HS-5 (cell line): ENCODE measurements around the gene SPTBN4.
"Not testable (repeated sequence)": the region's sequence is repeated elsewhere in the genome, so short reads cannot be mapped to it uniquely, and the experiment has no call there.

ENCODE experiments used
- DNase-seq: peaks from one replicate; pipeline ENCODE4 v3.0.0-alpha.2; 2012; ENCODE audit warnings: low read depth

The SPTBN4 gene

GRCh38 chr19:40465025-40465556, 1.7 kb upstream of the SPTBN4 start:
- peak; percentile 19 for DNase-seq

DNA sequence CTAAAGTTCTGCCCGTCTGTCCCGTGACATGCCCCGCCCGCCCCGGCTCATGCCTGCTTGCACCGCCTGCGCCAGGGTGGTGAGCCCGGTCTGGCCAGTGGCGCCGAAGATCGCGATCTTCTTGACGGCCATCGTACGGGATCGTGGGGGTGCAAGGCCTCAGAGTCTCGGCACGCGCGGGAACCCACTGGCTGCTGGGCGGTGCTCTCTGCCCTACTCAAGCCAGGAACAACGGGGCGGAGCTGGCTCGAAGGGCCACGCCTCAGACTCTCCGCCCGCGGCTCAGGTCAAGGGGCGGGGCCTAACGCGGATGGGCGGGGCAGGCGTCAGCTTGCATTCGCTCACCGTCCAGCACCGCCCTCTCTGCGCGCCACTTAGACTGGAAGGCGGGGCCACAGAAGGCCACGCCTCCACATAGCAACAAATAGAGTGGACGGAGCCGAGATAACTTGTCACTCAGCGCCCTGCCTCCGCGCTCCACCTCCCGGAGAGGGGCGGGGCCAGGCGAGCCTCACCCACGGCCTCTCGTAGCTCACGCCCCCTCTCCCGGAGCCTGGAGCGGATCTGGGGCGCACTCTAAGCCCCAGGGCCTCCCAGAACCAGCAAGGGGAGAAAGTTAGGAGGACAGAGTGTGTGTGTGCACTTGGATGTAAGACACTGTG, 1.1 kb upstream of the SPTBN4 start, which contains the start of gene BLVRB:
TSS of gene BLVRB (minus strand) at position 189 of the 662 bp plus-strand sequence. CDS start at position 132, 57 bp downstream.
- DNase-seq: peak; percentile 96

DNA sequence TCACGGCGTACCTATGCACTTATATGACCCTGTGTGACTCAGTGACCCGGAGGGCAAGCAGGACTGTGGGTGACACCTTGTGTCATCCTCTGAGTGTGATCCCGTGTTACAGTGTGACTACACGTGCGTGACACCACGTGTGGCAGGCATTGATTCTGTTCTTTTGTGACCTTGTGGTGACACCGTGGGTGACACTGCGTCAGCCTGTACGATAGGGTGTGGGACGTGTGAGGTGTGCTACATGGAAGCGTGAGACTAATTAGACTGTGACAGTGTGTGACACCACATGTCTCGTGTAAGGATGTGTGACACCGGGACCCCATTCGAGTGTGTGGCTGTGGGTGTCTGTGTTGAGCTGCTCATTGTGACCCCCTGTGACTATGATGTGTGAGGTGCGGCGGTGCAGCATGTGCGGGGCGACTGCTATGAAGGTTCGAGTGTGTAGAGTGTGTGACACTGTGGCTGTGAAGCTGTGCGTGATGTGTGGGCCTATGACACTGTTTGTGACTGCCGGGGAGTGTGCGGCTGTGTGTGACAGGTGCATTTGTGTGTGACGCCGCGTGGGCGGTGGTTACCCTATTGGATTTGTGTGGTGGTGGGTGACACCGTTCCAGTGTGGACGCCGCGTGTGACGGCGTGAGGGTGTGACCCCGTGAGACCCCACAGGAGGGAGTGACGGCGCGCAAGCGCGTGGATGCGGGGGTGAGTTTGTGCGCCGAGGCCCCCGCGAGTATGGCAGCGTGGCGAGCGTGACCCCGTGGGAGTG, 399 bp upstream of the SPTBN4 start:
- no peak for DNase-seq

DNA sequence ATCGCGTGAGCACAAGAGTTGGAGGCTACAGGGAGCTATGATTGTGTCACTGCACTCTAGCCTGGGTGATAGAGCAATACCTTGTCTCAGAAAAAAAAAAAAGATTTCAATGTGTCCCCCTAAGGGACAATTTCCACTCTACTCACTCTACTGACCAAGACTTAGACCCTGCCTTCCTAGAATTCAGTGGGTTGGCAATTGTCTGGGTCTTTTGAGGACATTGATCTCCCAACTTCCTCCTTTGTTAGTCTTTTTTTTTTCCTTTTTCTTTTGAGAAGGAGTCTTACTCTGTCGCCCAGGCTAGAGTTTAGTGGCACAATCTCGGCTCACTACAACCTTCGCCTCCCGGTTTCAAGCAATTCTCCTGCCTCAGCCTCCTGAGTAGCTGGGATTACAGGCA, 2.2 kb downstream of the SPTBN4 start:
- DNase-seq: no peak

DNA sequence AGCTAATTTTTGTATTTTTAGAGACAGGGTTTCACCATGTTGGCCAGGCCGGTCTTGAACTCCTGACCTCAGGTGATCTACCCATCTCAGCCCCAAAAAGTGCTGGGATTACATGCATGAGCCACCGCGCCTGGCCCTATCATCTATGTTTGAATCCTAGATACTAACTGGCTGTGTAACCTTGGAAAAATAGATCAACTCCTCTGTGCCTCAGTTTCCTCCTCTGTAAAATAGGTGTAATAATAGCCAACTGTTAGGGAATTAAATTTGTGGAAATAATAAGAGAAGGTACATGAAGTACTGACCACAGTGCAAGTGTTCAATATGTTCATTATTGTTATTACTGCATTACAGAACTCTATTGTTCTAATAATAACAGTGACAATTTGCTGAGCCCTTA, 4.3 kb downstream of the SPTBN4 start:
- no peak for DNase-seq

GRCh38 chr19:40472516-40472915, 5.7 kb downstream of the SPTBN4 start:
- DNase-seq: no peak

GRCh38 chr19:40474737-40475136, 7.9 kb downstream of the SPTBN4 start:
- no peak for DNase-seq

- not testable (repeated sequence) for DNase-seq
Observed at GRCh38 chr19:40475878-40476644, 9.3 kb downstream of the SPTBN4 start.

DNA sequence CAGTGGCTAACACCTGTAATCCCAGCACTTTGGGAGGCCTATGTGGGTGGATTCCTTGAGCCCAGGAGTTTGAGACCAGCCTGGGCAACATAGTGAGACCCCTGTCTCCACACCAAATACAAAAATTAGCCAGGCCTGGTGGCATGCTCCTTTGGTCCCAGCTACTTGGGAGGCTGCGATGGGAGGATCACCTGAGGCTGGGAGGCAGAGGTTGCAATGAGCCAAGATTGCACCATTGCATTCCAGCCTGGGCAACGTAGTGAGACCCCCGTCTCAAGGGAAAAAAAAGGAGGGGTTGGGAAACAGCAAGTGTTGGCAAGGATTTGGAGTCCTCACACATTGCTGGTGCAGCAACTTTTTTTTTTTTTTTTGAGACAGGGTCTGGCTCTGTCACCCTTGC, 19.2 kb downstream of the SPTBN4 start:
- DNase-seq: no peak

- no peak for DNase-seq
Observed at GRCh38 chr19:40489882-40490230, 23.1 kb downstream of the SPTBN4 start.

DNA sequence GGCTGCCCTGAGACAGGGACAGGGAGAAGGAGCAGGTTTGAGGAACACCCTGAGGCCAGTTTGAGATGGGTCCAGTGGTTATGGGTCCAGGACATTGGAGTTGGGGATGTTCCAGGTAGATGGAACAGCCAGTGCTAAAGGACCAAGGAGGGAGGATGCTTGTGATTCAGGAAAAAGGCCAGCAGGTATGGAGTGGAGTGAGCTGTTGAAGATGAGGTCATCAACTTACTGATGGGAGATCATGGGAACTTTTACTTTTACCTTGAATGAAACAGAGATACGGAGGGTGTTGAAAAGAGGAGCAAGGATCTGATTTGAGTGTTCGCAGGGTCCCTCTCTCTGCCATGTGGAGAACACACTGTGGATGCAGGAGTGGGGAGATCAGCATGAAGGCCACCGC, 25.5 kb downstream of the SPTBN4 start:
- no peak for DNase-seq

DNA sequence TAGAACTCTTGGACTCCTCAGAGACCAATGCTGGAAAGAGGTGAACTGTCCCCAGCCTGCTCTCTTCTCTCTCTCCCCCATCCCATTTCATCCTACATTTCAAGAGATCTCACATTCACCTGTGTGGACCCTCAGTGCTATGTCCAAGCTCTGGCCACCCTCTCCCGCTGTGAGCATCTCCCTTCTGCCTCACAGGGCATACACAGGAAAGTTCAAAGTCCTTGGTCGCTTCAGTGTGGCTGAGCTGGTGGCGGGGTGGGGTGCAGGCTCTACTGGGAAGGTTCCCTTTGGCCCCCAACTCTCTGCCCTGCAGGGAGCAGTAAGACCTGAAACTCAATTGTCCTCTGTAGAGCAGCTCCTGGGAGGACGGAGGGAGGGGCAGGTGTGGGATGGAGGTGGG, 27.0 kb downstream of the SPTBN4 start:
- DNase-seq: no peak

DNA sequence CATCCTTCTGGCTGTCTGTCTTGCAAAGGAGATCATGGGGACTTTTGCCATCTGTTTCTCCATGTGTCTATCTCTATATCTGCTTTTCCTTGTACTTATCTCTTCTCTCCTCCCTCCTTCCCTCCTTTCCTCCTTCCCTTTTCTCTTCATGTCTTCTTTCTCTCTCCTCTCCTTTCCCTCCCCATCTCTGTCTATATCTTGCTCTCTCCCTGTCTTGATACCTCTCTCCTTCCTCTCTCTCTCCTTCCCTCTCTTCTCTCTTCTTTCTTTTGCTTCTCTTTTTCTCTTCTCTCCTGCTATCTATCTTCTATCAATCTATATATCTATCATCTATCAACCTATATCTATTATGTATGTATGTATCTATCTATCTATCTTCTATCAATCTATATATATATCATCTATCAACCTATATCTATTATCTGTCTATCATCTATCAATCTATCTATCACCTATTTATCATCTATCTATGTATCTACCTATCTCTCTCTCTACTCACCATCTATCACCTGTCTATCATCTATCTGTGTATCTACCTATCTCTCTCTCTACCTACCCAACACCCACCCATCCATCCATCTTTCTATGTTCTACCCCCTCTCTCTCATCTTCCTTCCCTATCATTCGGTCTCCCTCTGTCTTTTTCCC, 27.5 kb downstream of the SPTBN4 start:
- DNase-seq: no peak

DNA sequence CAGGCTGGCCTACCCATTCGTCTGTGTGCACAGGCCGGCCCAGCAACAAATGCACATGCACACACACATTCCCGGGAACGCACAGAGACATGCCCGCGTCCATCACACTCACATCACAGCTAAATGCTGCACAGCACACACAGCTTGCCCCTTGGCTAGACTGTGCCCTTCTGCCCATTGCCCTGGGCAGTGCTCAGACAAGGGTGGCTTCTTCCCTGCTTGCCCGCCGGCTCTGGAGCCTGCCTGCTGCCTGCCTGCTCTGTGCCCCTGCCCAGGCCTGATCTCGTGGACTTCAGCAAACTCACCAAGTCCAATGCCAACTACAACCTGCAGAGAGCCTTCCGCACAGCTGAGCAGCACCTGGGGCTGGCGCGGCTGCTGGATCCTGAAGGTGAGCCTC, 30.4 kb downstream of the SPTBN4 start:
- no peak for DNase-seq

DNA sequence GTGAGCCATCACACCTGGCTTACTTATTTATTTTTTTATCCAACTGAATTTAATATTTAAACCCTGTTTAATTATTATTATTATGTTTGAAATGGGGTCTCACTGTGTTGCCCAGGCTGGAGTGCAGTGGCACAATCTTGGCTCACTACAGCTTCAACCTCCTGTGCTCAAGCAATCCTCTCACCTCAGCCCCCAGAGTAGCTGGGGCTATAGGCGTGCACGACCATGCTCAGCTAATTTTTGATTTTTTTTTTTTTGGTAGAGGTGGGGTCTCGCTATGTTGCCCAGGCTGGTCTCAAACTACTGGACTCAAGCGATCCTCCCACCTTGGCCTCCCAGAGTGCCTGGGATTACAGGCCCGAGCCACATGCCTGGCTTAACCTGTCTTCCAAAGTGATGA, 32.5 kb downstream of the SPTBN4 start:
- DNase-seq: no peak

GRCh38 chr19:40500678-40501530, 34.1 kb downstream of the SPTBN4 start:
- not testable (repeated sequence) for DNase-seq

DNA sequence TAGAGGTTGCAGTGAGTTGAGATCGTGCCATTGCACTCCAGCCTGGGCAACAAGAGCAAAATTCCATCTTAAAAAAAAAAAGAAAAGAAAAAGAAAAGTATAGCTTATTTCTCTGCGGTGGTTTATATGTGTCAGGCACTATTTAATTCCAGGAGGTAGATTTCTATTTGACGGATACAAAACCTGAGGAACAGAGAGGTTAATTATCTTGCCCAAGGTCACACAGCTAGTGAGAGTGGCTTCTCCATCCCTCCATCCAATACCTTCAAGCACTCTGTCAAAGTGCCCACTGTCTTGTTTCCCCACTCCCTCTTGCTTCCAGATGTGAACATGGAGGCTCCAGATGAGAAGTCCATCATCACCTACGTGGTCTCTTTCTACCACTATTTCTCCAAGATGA, 34.8 kb downstream of the SPTBN4 start:
- DNase-seq: no peak

GRCh38 chr19:40502081-40502480, 35.3 kb downstream of the SPTBN4 start:
- no peak for DNase-seq

DNA sequence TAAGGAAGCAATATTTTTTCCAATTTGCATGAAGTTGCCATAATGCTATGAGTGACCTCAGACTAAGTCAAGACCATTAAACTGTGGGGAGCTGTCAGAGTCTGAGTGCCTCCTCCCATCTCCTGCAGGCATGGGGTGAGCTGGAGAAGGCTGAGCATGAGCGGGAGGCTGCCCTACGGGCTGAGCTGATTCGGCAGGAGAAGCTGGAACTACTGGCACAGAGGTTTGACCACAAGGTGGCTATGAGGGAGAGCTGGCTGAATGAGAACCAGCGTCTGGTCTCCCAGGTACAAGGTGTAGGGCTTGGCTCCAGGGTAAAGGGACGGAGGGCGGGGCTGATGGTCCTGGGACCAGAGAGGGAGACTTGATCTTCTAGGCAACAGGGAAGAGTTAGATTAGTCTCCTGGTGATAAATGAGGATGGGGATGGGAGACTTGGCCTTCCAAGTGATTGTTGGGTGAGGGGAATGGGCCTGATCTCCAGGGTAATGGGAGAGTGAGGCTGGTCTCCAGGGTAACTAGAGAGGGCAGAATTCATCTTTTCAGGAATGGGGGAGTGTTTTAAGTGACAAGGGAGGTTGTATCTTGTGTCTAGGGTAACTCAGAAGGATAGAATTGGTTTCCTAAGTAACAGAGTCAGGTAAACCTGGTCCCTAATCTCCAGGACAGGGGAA, 36.0 kb downstream of the SPTBN4 start:
- no peak for DNase-seq

- DNase-seq: no peak
Observed at GRCh38 chr19:40503320-40503695, 36.5 kb downstream of the SPTBN4 start.

GRCh38 chr19:40506099-40506498, 39.3 kb downstream of the SPTBN4 start:
- DNase-seq: no peak
